Ovary (tissue), 3 donors: Measurements from ENCODE around the gene PPP6R2.

ENCODE experiments used
- POLR2A ChIP-seq: fragments of 450-650 bp; IDR thresholded peaks from one replicate; pipeline ENCODE4 v1.6.1; 2017; ENCODE audit warnings: antibody characterized with exemption, mild to moderate bottlenecking, moderate library complexity
- TF ChIP-seq, protein P1 (sequence below), 3 donors: fragments of 450-650 bp in 2 of 3; fragments of 200-600 bp in 1 of 3; IDR thresholded peaks; one replicate each; pipeline versions ENCODE4 v1.5.1 to v1.8.0; 2016 to 2022; ENCODE audit warnings: antibody characterized with exemption in 3 of 3, mild to moderate bottlenecking in 1 of 3
- donor health status: DM: no; HTN: no; CAD: no.

DNA sequence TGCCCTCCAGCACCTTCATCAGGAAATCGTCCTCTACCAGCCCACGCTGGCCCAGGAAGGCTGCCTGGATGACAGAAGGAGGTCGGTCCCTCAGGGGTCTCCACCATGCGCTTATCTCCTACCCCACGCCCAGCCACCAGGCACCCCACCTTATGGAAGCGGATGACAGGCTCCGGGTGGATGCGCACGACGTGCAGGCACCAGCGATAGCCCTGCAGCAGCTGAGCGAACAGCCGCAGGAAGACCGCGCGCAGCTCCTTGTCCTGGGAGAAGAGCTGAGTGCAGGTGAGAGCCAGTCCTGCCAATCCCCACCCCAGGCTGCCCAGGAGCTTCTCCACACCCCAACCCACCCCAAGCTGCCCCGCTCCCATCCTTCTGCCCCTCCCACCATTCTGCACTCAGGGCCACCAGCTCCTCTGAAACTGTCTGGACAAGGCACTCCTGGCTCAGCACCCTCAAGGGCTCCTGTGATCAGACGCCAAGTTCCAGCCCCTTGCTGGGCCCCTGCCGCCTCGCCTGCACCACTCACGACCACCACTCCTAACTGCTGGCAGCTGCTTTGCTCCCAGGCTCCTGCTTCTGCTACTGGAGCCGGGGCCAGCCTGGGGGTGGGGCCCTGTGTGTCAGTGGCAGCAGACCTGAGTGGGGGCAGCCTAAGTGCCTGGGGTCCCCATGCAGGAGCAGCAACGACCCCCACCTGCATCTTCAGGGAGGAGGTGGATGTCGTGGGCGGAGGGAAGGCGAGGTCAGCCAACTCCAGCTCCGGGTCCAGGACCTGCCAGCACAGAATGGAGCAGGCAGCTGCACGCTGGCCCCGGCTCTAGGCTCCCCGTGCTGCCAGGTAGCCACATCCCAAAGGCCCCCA is 122.2 kb downstream of the PPP6R2 start:
- TF ChIP-seq, protein P1, sequence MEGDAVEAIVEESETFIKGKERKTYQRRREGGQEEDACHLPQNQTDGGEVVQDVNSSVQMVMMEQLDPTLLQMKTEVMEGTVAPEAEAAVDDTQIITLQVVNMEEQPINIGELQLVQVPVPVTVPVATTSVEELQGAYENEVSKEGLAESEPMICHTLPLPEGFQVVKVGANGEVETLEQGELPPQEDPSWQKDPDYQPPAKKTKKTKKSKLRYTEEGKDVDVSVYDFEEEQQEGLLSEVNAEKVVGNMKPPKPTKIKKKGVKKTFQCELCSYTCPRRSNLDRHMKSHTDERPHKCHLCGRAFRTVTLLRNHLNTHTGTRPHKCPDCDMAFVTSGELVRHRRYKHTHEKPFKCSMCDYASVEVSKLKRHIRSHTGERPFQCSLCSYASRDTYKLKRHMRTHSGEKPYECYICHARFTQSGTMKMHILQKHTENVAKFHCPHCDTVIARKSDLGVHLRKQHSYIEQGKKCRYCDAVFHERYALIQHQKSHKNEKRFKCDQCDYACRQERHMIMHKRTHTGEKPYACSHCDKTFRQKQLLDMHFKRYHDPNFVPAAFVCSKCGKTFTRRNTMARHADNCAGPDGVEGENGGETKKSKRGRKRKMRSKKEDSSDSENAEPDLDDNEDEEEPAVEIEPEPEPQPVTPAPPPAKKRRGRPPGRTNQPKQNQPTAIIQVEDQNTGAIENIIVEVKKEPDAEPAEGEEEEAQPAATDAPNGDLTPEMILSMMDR (IDR thresholded peaks at IDR 0.05): no peak
- TF ChIP-seq POLR2A: no peak
